H9 (cell line): Measurements from ENCODE around the gene NAGLU. TPM values are rescaled to one million over a fixed set of nuclear protein-coding genes. Genes with fewer than 3 reads are reported as not detected.

Source experiments
- DNase-seq: peaks from one replicate; pipeline ENCODE4 v3.0.0-alpha.2; 2017
- H2AFZ ChIP-seq: one replicate; pipeline ENCODE4 v1.6.1; 2013; ENCODE audit warnings: mild to moderate bottlenecking, low read length, control low read depth, moderate library complexity
- H2AK5ac ChIP-seq: 2 replicates; pipeline ENCODE4 v1.6.1; 2013; ENCODE audit warnings: low read length, control low read depth, mixed read lengths; ENCODE audit not compliant: insufficient read length
- H2BK120ac ChIP-seq: one replicate; pipeline ENCODE4 v1.6.1; 2013; ENCODE audit warnings: low read depth, mild to moderate bottlenecking, low read length, control low read depth, inconsistent platforms; ENCODE audit not compliant: poor library complexity, severe bottlenecking
- H2BK12ac ChIP-seq: 2 replicates; pipeline ENCODE4 v1.6.1; 2013; ENCODE audit warnings: low read length, control low read depth, mixed read lengths, low read depth; ENCODE audit not compliant: insufficient read length
- H2BK15ac ChIP-seq: 2 replicates; pipeline ENCODE4 v1.6.1; 2013; ENCODE audit warnings: low read depth, low read length, control low read depth
- H2BK20ac ChIP-seq: one replicate; pipeline ENCODE4 v1.6.1; 2013; ENCODE audit warnings: low read depth, mild to moderate bottlenecking, low read length, control low read depth, inconsistent platforms; ENCODE audit not compliant: poor library complexity, severe bottlenecking
- H2BK5ac ChIP-seq: 2 replicates; pipeline ENCODE4 v1.6.1; 2013; ENCODE audit warnings: low read length, control low read depth, mixed read lengths; ENCODE audit not compliant: insufficient read length
- H3K14ac ChIP-seq: 2 replicates; pipeline ENCODE4 v1.6.1; 2013; ENCODE audit warnings: low read length, control low read depth; ENCODE audit not compliant: insufficient read depth
- H3K18ac ChIP-seq: 2 replicates; pipeline ENCODE4 v1.6.1; 2013; ENCODE audit warnings: low read depth, mild to moderate bottlenecking, mixed read lengths, low read length, control low read depth; ENCODE audit not compliant: insufficient read length
- H3K23ac ChIP-seq: 2 replicates; pipeline ENCODE4 v1.6.1; 2013; ENCODE audit warnings: low read length, control low read depth, mixed read lengths, low read depth; ENCODE audit not compliant: insufficient read length
- H3K23me2 ChIP-seq: 2 replicates; pipeline ENCODE4 v1.6.1; 2013; ENCODE audit warnings: low read depth, mild to moderate bottlenecking, mixed read lengths, low read length, control low read depth; ENCODE audit not compliant: insufficient read length, poor library complexity, severe bottlenecking
- H3K27ac ChIP-seq: 2 replicates; pipeline ENCODE4 v1.5.1; 2013; ENCODE audit warnings: low read length, control low read depth, mixed read lengths, low read depth; ENCODE audit not compliant: insufficient read length
- H3K27me3 ChIP-seq: 2 replicates; pipeline ENCODE4 v1.6.1; 2013; ENCODE audit warnings: low read length, control low read depth, inconsistent platforms; ENCODE audit not compliant: insufficient read depth
- H3K4ac ChIP-seq: 2 replicates; pipeline ENCODE4 v1.6.1; 2013; ENCODE audit warnings: low read depth, mild to moderate bottlenecking, control low read depth, inconsistent platforms, low read length, moderate library complexity
- H3K4me1 ChIP-seq: 2 replicates; pipeline ENCODE4 v1.6.1; 2013; ENCODE audit warnings: low read length, control low read depth, inconsistent platforms; ENCODE audit not compliant: insufficient read depth
- H3K4me2 ChIP-seq: 2 replicates; pipeline ENCODE4 v1.6.1; 2013; ENCODE audit warnings: low read length, control low read depth, mixed read lengths; ENCODE audit not compliant: insufficient read length, insufficient read depth
- H3K56ac ChIP-seq: 2 replicates; pipeline ENCODE4 v1.6.1; 2013; ENCODE audit warnings: low read depth, mild to moderate bottlenecking, mixed read lengths, low read length, control low read depth; ENCODE audit not compliant: insufficient read length
- H3K79me1 ChIP-seq: 2 replicates; pipeline ENCODE4 v1.6.1; 2013; ENCODE audit warnings: low read depth, mild to moderate bottlenecking, moderate library complexity, low read length, control low read depth, inconsistent platforms; ENCODE audit not compliant: insufficient read depth, poor library complexity, severe bottlenecking
- H3K79me2 ChIP-seq: 2 replicates; pipeline ENCODE4 v1.6.1; 2013; ENCODE audit warnings: low read length, control low read depth, inconsistent platforms; ENCODE audit not compliant: insufficient read depth
- H3K9ac ChIP-seq: 2 replicates; pipeline ENCODE4 v1.6.1; 2013; ENCODE audit warnings: low read length, control low read depth, mixed read lengths; ENCODE audit not compliant: insufficient read length; ENCODE audit errors: extremely low read depth
- H3K9me3 ChIP-seq: one replicate; pipeline ENCODE4 v1.6.1; 2013; ENCODE audit warnings: low read depth, low read length, inconsistent platforms; ENCODE audit not compliant: control insufficient read depth
- H3T11ph ChIP-seq: one replicate; pipeline ENCODE4 v1.6.1; 2013; ENCODE audit warnings: mild to moderate bottlenecking, low read length, control low read depth, inconsistent platforms
- H4K20me1 ChIP-seq: one replicate; pipeline ENCODE4 v1.6.1; 2013; ENCODE audit not compliant: control insufficient read depth, insufficient read length, insufficient read depth
- H4K5ac ChIP-seq: 2 replicates; pipeline ENCODE4 v1.6.1; 2013; ENCODE audit warnings: low read depth, mild to moderate bottlenecking, mixed read lengths, low read length, control low read depth; ENCODE audit not compliant: insufficient read length
- H4K8ac ChIP-seq: replicated peaks from 2 replicates; pipeline ENCODE4 v1.6.1; 2013; ENCODE audit warnings: low read length, control low read depth, mixed read lengths, low read depth; ENCODE audit not compliant: insufficient read length
- H4K91ac ChIP-seq: 2 replicates; pipeline ENCODE4 v1.6.1; 2013; ENCODE audit warnings: low read depth, mild to moderate bottlenecking, moderate library complexity, mixed read lengths, low read length, control low read depth; ENCODE audit not compliant: insufficient read length
- H3K27ac Mint-ChIP-seq, 3 experiments: 2 replicates in 2 of 3; 3 replicates in 1 of 3; pipeline ENCODE4 v1.8.0; 2020 to 2021; ENCODE audit warnings: mixed read lengths in 3 of 3, mild to moderate bottlenecking in 1 of 3, moderate library complexity in 1 of 3
- H3K27me3 Mint-ChIP-seq: 2 replicates; pipeline ENCODE4 v1.8.0; 2021; ENCODE audit warnings: low read depth, mild to moderate bottlenecking, moderate library complexity, mixed read lengths
- H3K36me3 Mint-ChIP-seq, 3 experiments: 2 replicates in 2 of 3; 3 replicates in 1 of 3; pipeline ENCODE4 v1.8.0; 2020 to 2021; ENCODE audit warnings: low read depth in 3 of 3, mixed read lengths in 3 of 3; ENCODE audit not compliant: insufficient read depth in 1 of 3
- H3K4me1 Mint-ChIP-seq, 2 experiments: 2 replicates each; pipeline ENCODE4 v1.8.0; 2020; ENCODE audit warnings: mixed read lengths in 2 of 2
- H3K4me3 Mint-ChIP-seq, 2 experiments: 2 replicates in 1 of 2; 3 replicates in 1 of 2; pipeline ENCODE4 v1.8.0; 2020 to 2021; ENCODE audit warnings: mild to moderate bottlenecking in 2 of 2, mixed read lengths in 2 of 2, moderate library complexity in 1 of 2
- H3K9me3 Mint-ChIP-seq, 2 experiments: 2 replicates in 1 of 2; 3 replicates in 1 of 2; pipeline ENCODE4 v1.8.0; 2020; ENCODE audit warnings: mild to moderate bottlenecking in 2 of 2, mixed read lengths in 2 of 2, moderate library complexity in 1 of 2
- CTCF ChIP-seq: fragments of 200-600 bp; sonication (generic); conservative IDR thresholded peaks from 3 replicates; pipeline ENCODE4 v1.8.0; 2021; ENCODE audit warnings: antibody characterized with exemption, mild to moderate bottlenecking
- WGBS: extraction: QIAGEN DNeasy Blood & Tissue Kit; methylation state at CpG from one replicate; pipeline ENCODE4 v1.1.7; 2013; ENCODE audit warnings: missing lambda C conversion rate, low lambda C conversion rate, mixed read lengths; ENCODE audit not compliant: insufficient read length; ENCODE audit errors: extremely low coverage; 5-methylcytosine and 5-hydroxymethylcytosine counted together
- total RNA-seq: library from RNA; stranded (reverse); gene quantifications from 2 replicates; pipeline ENCODE4 v1.2.1, GENCODE V29; 2021

The NAGLU gene
- total RNA-seq, 1 experiment from 2014 or later = 23.5 TPM

GRCh38 chr17:42573095-42573494 is 37.1 kb downstream of the NAGLU start:
- H3K36me3 Mint-ChIP-seq = peaks cover 39 to 85% (median 81%) of the 10 kb centered on the region in 3 experiments
- Histone ChIP-seq H3K56ac (no peak overlapping the region), H3K79me1 (no peaks in the 10 kb centered on the region), H2BK120ac (no peak overlapping the region), H2AFZ (no peak overlapping the region), H2BK12ac (no peak overlapping the region), H4K20me1 (no peaks in the 10 kb centered on the region), H3K23ac (no peak overlapping the region), H3K23me2 (peaks cover 3% of the 10 kb centered on the region), H3K9me3 (no peaks in the 10 kb centered on the region), H3K4me1 (no peaks in the 10 kb centered on the region), H3K79me2 (no peaks in the 10 kb centered on the region), H2BK15ac (no peak overlapping the region), H3T11ph (no peak overlapping the region), H3K18ac (no peak overlapping the region), H3K14ac (no peak overlapping the region), H4K5ac (no peak overlapping the region), H3K27me3 (no peaks in the 10 kb centered on the region), H4K91ac (no peak overlapping the region), H3K4ac (no peak overlapping the region), H4K8ac (no peak overlapping the region), H2AK5ac (no peak overlapping the region), H2BK20ac (no peak overlapping the region), H3K9ac (no peak overlapping the region), H2BK5ac (no peak overlapping the region), H3K4me2 (no peak overlapping the region), H3K27ac (no peak overlapping the region)
- no CpG with 5 or more reads among the region's 4 CpGs for WGBS
- no peaks in the 10 kb centered on the region for H3K9me3 Mint-ChIP-seq
- no peak overlapping the region for H3K4me3 Mint-ChIP-seq
- TF ChIP-seq CTCF = no peak
- peaks cover 2% of the 10 kb centered on the region; the same call in 1 of the 2 replicates for H3K27me3 Mint-ChIP-seq
- DNase-seq = no peak
- H3K27ac Mint-ChIP-seq = peak overlapping the region in 1 of 3 experiments; percentile 85; a peak in 3 of 7 replicates
- H3K4me1 Mint-ChIP-seq = peaks cover 12 to 17% of the 10 kb centered on the region in 2 experiments
